ENCODE data around the gene DPH7. TPM values are rescaled to one million over a fixed set of nuclear protein-coding genes. Genes with fewer than 3 reads are reported as not detected.
"Not testable (repeated sequence)": the region's sequence is repeated elsewhere in the genome, so short reads cannot be mapped to it uniquely, and the experiment has no call there.

Gene DPH7
- polyA plus RNA-seq, 2 of the 4 experiments (the other 2 are of a cell fraction), result 26.7 to 35.2 TPM

- TF ChIP-seq NPAS2 (CRISPR knock-in tag; IDR thresholded peaks at IDR 0.05; ENCODE audit: borderline replicate concordance) (no peak), E2F6 (IDR thresholded peaks at IDR 0.05; ENCODE audit: borderline replicate concordance, low read depth) (peak; percentile 30; the same call in 1 of the 2 replicates)
- TF ChIP-seq, protein P1, sequence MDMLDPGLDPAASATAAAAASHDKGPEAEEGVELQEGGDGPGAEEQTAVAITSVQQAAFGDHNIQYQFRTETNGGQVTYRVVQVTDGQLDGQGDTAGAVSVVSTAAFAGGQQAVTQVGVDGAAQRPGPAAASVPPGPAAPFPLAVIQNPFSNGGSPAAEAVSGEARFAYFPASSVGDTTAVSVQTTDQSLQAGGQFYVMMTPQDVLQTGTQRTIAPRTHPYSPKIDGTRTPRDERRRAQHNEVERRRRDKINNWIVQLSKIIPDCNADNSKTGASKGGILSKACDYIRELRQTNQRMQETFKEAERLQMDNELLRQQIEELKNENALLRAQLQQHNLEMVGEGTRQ (IDR thresholded peaks at IDR 0.05), result no peak
These were observed 26.5 kb downstream of the DPH7 start (continued) for GRCh38 chr9:137552022-137552768.

- CTCF ChIA-PET, result interaction anchor here (0.7 to 3.8 kb wide), 9 partner anchors 9 to 249 kb away, joined by 3 to 14 read pairs (median 5); partner anchors contain the start of genes DPH7 and NRARP
- Histone ChIP-seq H3K4me1 (peaks cover 15% of the 10 kb centered on the region), H3K9me3 (no peaks in the 10 kb centered on the region), H3K4me3 (peak within 1 kb of the TSS; percentile 77), H3K27ac (peak within 1 kb of the TSS; percentile 93 to 96), H3K4me2 (peak within 1 kb of the TSS; percentile 100)
- WGBS (ENCODE audit: missing lambda C conversion rate), result 0% methylated on average over 2 of the region's 106 CpGs
- TF ChIP-seq POLR2A (IDR thresholded peaks at IDR 0.05; ENCODE audit: low read length) (peak; percentile 78), BCL3 (IDR thresholded peaks at IDR 0.05) (peak; percentile 85), RFX5 (IDR thresholded peaks at IDR 0.05) (no peak), E2F6 (IDR thresholded peaks at IDR 0.05; ENCODE audit: borderline replicate concordance, low read depth) (peak; percentile 12; the same call in 1 of the 2 replicates), HOXA7 (CRISPR knock-in tag; IDR thresholded peaks at IDR 0.05) (no peak)
- ATAC-seq (peak; percentile 84 to 86), FAIRE-seq (no peak), DNase-seq (ENCODE audit: low read depth in 1 of 2, low spot score in 1 of 2) (peak; percentile 87 to 93)
- POLR2A ChIA-PET, result interaction anchor here (0.6 to 1.5 kb wide), 4 partner anchors 9 to 311 kb away, joined by 3 to 6 read pairs (median 6); partner anchors contain the start of genes ARRDC1 and TUBB4B
These were observed 27.3 kb downstream of the DPH7 start, which contains the start of gene MRPL41 for GRCh38 chr9:137551264-137552021. Gene MRPL41 (plus strand): TSS chr9:137551879. CDS start chr9:137552082, 203 bp downstream.

DNA sequence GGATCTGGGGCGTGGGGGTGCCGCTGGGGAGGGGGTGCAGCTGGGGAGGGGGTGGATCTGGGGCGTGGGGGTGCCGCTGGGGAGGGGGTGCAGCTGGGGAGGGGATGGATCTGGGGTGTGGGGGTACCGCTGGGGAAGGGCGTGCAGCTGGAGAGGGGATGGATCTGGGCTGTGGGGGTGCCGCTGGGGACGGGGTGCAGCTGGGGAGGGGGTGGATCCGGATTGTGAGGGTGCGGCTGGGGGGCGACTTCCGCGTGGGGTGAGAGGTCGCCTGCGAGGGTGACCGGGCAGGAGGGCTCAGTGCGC is 27.8 kb downstream of the DPH7 start:
- Histone ChIP-seq H3K4me2 (peak overlapping the region; percentile 100), H3K27ac (peak overlapping the region; percentile 93 to 96), H3K4me1 (peaks cover 13% of the 10 kb centered on the region), H3K4me3 (peak overlapping the region; percentile 77)
- ATAC-seq; DNase-seq (ENCODE audit: low read depth in 1 of 2, low spot score in 1 of 2); FAIRE-seq; H3K9me3 ChIP-seq: not testable (repeated sequence)
- 0% methylated on average over 3 of the region's 17 CpGs for WGBS (ENCODE audit: missing lambda C conversion rate)
- POLR2A ChIA-PET, result interaction anchor here (0.9 kb wide), 1 partner anchor 54 kb away, joined by 3 read pairs; the partner anchor contains the start of gene ARRDC1
- CTCF ChIA-PET, result interaction anchor here (1.0 to 1.5 kb wide), 3 partner anchors 10 to 16 kb away, joined by 4 to 11 read pairs (median 5); no protein-coding TSS in a partner anchor

DNA sequence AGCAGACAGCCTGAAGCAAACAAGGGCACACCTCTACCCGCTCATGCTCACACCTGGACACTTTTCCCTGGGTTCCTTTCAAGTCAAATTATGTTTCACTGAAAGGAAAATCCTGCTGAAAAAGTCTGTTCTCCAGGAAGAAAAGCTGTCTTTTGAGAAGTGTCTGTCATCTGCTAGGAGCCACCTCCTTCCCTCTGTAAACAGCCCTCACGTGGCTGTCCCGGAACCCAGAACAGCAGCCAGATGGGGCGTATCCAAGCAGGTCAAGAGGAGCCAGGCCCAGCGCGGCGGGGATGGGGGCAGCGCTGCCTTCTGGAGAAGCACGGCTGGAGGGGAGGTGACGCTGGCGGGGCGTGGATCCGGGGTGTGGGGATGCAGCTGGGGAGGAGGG is 28.5 kb downstream of the DPH7 start, which contains the start of gene PNPLA7:
TSS of gene PNPLA7 (minus strand) at position 172 of the 391 bp plus-strand sequence. CDS start 205 bp downstream, outside the sequence.
- H3K9me3 ChIP-seq, result no peaks in the 10 kb centered on the region
- DNase-seq (ENCODE audit: low read depth in 1 of 2, low spot score in 1 of 2) (peak; percentile 85 to 86), FAIRE-seq (no peak), ATAC-seq (peak; percentile 74 to 83)
- TF ChIP-seq, protein P2, sequence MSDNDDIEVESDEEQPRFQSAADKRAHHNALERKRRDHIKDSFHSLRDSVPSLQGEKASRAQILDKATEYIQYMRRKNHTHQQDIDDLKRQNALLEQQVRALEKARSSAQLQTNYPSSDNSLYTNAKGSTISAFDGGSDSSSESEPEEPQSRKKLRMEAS (IDR thresholded peaks at IDR 0.05), result peak; percentile 91
- TF ChIP-seq, protein P1 (IDR thresholded peaks at IDR 0.05), result peak; percentile 68
- TF ChIP-seq, protein P3, sequence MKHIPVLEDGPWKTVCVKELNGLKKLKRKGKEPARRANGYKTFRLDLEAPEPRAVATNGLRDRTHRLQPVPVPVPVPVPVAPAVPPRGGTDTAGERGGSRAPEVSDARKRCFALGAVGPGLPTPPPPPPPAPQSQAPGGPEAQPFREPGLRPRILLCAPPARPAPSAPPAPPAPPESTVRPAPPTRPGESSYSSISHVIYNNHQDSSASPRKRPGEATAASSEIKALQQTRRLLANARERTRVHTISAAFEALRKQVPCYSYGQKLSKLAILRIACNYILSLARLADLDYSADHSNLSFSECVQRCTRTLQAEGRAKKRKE (CRISPR knock-in tag; IDR thresholded peaks at IDR 0.05; ENCODE audit: low read depth), result no peak
- TF ChIP-seq HOXB5 (CRISPR knock-in tag; IDR thresholded peaks at IDR 0.05) (no peak), BHLHE40 (IDR thresholded peaks at IDR 0.05; ENCODE audit: low read depth, low read length) (0 out of 2 replicates have a peak, but pooled peaks have one; percentile 36)
- H3K4me3 ChIP-seq, result peak within 1 kb of the TSS; percentile 77
- H3K4me2 ChIP-seq, result peak within 1 kb of the TSS; percentile 100
- peak within 1 kb of the TSS; percentile 93 to 96 for H3K27ac ChIP-seq
- WGBS (ENCODE audit: missing lambda C conversion rate), result 9% methylated on average over 7 of the region's 13 CpGs
- POLR2A ChIA-PET, result interaction anchor here (0.6 to 0.9 kb wide), 3 partner anchors 15 to 55 kb away, joined by 3 to 5 read pairs (median 3); partner anchors contain the start of gene ARRDC1
- peaks cover 13% of the 10 kb centered on the region for H3K4me1 ChIP-seq
- CTCF ChIA-PET, result interaction anchor here (1.0 to 1.3 kb wide), 3 partner anchors 9 to 118 kb away, joined by 3 to 5 read pairs (median 4); no protein-coding TSS in a partner anchor

All from A549 (cell line).